Thyroid gland (tissue), 4 donors: ENCODE measurements around the gene WFDC11.

Experiments used
- CTCF ChIP-seq, 6 experiments: fragments of 200-600 bp in 3 of 6; fragments of 450-650 bp in 3 of 6; sonication (generic) in 3 of 6; IDR thresholded peaks; one replicate each; pipeline ENCODE4 v1.5.1; 2016 to 2019; ENCODE audit warnings: antibody characterized with exemption in 6 of 6, mild to moderate bottlenecking in 2 of 6, inconsistent platforms in 1 of 6, moderate library complexity in 1 of 6
- POLR2A ChIP-seq, 2 donors: fragments of 450-650 bp; IDR thresholded peaks; one replicate each; pipeline ENCODE4 v1.6.1; 2017; ENCODE audit warnings: antibody characterized with exemption in 2 of 2, mild to moderate bottlenecking in 2 of 2, moderate library complexity in 1 of 2

DNA sequence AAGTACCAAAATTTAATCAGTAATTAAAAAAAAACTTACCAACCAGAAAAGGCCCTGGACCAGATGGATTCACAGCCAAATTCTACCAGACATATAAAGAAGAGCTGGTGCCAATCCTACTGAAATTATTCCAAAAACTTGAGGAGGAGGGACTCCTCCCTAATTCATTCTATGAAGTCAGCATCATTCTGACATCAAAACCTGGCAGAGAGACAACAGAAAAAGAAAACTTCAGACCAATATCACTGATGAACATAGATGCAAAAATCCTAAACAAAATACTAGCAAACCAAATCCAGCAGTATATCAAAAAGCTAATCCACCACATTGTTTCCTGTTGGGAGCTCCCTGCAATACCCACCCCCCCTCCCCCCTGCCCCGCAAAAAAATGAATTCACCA is at the start of gene WFDC11:
- no peak for TF ChIP-seq CTCF (IDR thresholded peaks at IDR 0.05)
- no peak for TF ChIP-seq POLR2A (IDR thresholded peaks at IDR 0.05)
